ENCODE measurements around the gene NTM. TPM values are rescaled to one million over a fixed set of nuclear protein-coding genes. Genes with fewer than 3 reads are reported as not detected.
A peak's percentile ranks its signal among the peaks of the same experiment; 100 is the strongest.
"Not testable (repeated sequence)": the region's sequence is repeated elsewhere in the genome, so short reads cannot be mapped to it uniquely, and the experiment has no call there.

NTM gene
- total and polyA plus RNA-seq, 9 donors = 8.5 to 37.1 (median 22.6) TPM

DNA sequence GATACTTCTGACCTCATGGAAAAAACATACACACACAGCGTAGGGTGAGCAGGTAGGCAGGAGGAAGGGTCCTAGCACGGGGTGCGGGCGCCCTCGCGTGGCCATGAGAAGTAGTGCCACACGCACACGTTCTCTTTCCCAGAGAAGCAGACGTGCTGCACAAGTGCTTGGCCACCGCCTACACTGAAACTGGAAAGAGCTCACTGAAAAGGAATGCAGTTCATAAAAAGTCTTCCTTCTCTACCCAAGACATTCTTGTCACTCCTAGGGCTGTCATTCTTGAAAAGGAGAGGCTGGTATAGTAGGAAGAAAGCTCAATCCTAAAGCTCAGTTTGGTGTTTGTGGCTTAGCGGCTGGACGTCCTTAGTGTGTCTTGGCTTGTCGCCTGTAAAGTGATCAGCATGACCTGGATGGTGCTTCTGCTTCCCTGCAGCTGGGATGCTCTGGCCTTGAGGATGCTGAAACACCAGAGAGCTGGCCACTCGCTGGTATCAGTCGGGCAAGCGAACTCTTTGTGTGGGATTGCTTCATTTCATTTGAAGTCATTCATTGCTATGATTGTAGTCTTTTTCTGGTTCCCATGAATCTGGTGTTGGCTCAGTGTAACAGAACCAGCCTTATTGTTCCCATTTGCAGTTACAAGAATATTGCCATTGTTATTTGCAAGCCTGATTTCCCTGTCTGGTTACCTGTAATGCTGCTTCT lies 303.8 kb downstream of the NTM start:
- Histone ChIP-seq H3K36me3 (ENCODE audit: control insufficient read depth, insufficient read depth, low read length) (no peaks in the 10 kb centered on the region), H3K27me3 (ENCODE audit: control insufficient read depth, insufficient read depth, low read length) (peaks cover 2% of the 10 kb centered on the region), H3K27ac (ENCODE audit: low read length) (no peak overlapping the region), H3K9me3 (replicated peaks; ENCODE audit: control insufficient read depth, low read depth, low read length) (no peaks in the 10 kb centered on the region), H3K4me3 (ENCODE audit: low read length) (no peak overlapping the region), H3K4me1 (ENCODE audit: control insufficient read depth, insufficient read depth, low read length) (peaks cover 9% of the 10 kb centered on the region)
- WGBS (ENCODE audit: insufficient coverage) = 8% methylated on average over 8 of the region's 16 CpGs
- peak; percentile 86 for DNase-seq

DNA sequence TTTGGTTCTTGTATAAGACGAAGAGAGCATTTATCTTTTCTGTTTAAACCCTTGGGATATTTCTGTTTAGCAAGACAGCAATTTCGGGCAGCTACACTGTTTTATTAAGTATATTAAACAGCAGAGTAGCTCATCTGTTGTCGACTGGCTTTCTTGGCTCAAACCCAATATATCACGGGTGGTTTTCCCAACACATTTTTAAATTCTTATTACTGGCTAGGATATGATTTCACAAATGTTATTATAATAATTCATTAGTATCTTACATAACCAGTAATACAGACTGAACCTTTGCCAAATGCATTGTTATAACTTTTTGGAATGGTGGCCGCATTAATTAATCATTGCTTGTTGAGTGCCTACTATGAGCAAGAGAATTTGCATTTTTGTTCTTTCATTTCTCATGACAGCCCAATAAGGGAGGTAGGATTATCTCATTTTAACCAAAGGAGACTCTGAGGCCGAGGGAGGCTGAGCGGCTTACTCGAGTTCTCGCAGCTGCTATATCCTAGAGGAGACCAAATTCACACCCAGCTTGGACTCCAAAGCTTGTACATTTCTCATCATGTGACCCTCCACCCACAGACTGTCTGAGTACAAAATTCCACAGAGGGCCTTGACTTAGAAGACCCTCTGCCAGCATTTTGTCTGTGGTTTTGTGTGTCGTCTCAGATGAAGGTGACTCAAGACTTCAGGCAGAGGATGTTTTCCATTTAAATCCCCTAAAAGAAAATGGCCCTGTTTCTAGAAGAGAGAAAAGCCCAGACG lies 304.9 kb downstream of the NTM start:
- H3K27ac ChIP-seq (ENCODE audit: low read length) = no peak overlapping the region
- 70% methylated on average over 2 of the region's 11 CpGs for WGBS (ENCODE audit: insufficient coverage)

DNA sequence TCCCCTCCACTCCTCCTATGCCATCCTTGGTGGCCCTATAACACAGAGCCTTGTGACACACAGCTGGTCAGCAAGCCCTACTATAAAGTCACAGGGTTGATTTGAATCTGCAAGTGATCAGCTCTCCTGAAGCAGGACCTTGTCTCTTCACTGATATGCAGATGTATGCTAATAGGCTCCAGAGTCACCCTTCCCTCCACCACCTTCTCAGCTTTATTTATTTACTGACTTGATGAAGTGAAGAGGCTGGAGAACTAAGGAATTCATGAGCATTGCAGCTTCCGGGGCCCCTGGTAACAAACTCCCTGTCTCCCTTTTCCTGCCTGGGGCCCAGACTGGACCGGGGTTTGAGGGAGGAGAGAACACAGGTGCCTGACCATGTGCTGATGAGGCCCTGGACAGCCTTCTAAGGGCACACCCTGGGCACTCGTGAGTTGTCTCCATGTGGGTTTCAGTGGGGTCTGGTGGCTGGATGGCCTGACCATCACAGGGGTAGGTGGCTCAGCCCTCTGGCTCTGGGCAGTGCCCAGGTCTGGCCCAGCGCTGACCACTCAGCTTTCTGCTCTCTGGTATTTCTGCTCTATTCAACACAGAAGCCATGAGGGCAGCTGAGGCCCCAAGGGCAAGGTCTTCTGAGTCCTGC lies 307.5 kb downstream of the NTM start:
- no peak overlapping the region for H3K27ac ChIP-seq (ENCODE audit: low read length)
- WGBS (ENCODE audit: insufficient coverage) = 50% methylated on average over 2 of the region's 4 CpGs
- no peak for DNase-seq
- no peaks in the 10 kb centered on the region for H3K36me3 ChIP-seq (ENCODE audit: control insufficient read depth, insufficient read depth, low read length)
- no peaks in the 10 kb centered on the region for H3K9me3 ChIP-seq (replicated peaks; ENCODE audit: control insufficient read depth, low read depth, low read length)
- H3K27me3 ChIP-seq (ENCODE audit: control insufficient read depth, insufficient read depth, low read length) = peaks cover 2% of the 10 kb centered on the region
- H3K4me1 ChIP-seq (ENCODE audit: control insufficient read depth, insufficient read depth, low read length) = no peaks in the 10 kb centered on the region
- no peak overlapping the region for H3K4me3 ChIP-seq (ENCODE audit: low read length)

More for the DNA sequence above, 304.9 kb downstream of the NTM start:
- DNase-seq = no peak
- Histone ChIP-seq H3K36me3 (ENCODE audit: control insufficient read depth, insufficient read depth, low read length) (no peaks in the 10 kb centered on the region), H3K4me1 (ENCODE audit: control insufficient read depth, insufficient read depth, low read length) (peaks cover 9% of the 10 kb centered on the region), H3K27me3 (ENCODE audit: control insufficient read depth, insufficient read depth, low read length) (no peaks in the 10 kb centered on the region), H3K4me3 (ENCODE audit: low read length) (no peak overlapping the region), H3K9me3 (replicated peaks; ENCODE audit: control insufficient read depth, low read depth, low read length) (no peaks in the 10 kb centered on the region)

DNA sequence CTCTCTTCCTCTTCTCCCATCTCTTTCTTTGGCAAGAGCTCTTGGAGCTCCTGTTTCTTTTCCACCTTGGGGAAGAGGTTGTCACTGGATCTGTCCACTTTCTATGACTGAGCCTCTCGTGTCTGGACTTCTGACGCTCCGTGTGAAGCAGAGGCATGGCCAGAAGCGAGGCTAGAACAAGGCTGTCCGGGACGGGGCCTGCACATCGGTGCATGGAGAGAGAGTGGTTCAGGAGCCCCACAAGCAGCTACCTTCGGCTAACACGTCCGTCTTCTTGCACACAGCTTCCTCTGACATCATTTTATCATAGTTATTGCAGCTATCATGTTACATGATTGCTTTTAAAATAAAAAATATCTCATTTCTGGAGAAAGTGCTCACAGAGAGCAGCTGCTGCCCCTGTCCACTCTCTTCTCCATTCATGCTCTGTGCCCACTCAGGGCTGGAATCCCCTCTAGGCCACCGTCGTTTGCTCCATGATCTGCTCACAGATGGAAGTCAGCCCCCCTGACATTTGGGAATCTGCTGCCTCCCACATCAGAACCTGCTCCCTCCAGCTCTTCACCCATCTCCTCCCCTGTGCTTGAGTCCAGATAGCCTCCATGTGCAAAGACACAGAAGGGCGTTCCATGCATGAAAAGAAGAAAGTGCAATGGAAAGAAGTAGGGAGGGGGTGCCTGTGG lies 308.4 kb downstream of the NTM start:
- Histone ChIP-seq H3K27ac (ENCODE audit: low read length) (no peak overlapping the region), H3K4me3 (ENCODE audit: low read length) (no peak overlapping the region), H3K9me3 (replicated peaks; ENCODE audit: control insufficient read depth, low read depth, low read length) (no peaks in the 10 kb centered on the region), H3K4me1 (ENCODE audit: control insufficient read depth, insufficient read depth, low read length) (no peaks in the 10 kb centered on the region), H3K27me3 (ENCODE audit: control insufficient read depth, insufficient read depth, low read length) (peaks cover 4% of the 10 kb centered on the region), H3K36me3 (ENCODE audit: control insufficient read depth, insufficient read depth, low read length) (no peaks in the 10 kb centered on the region)
- WGBS (ENCODE audit: insufficient coverage) = 64% methylated on average over 2 of the region's 13 CpGs
- DNase-seq = no peak

DNA sequence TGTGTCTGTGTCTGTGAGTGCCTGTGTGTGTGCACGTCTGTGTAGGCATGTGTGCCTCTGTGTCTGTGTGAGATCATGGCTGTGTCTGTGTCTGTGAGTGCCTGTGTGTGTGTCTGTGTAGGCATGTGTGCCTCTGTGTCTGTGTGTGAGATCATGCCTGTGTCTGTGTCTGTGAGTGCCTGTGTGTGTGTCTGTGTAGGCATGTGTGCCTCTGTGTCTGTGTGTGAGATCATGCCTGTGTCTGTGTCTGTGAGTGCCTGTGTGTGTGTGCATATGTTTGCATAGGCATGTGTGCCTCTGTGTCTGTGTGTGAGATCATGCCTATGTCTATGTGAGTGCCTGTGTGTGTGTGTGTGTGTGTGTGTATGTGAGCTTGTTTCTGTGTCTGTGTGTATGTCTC lies 310.0 kb downstream of the NTM start:
- H3K9me3 ChIP-seq (replicated peaks; ENCODE audit: control insufficient read depth, low read depth, low read length); H3K36me3 ChIP-seq (ENCODE audit: control insufficient read depth, insufficient read depth, low read length); H3K4me3 ChIP-seq (ENCODE audit: low read length); H3K27ac ChIP-seq (ENCODE audit: low read length); H3K27me3 ChIP-seq (ENCODE audit: control insufficient read depth, insufficient read depth, low read length); DNase-seq; H3K4me1 ChIP-seq (ENCODE audit: control insufficient read depth, insufficient read depth, low read length): not testable (repeated sequence)
- 56% methylated on average over 1 of the region's 1 CpG for WGBS (ENCODE audit: insufficient coverage)

DNA sequence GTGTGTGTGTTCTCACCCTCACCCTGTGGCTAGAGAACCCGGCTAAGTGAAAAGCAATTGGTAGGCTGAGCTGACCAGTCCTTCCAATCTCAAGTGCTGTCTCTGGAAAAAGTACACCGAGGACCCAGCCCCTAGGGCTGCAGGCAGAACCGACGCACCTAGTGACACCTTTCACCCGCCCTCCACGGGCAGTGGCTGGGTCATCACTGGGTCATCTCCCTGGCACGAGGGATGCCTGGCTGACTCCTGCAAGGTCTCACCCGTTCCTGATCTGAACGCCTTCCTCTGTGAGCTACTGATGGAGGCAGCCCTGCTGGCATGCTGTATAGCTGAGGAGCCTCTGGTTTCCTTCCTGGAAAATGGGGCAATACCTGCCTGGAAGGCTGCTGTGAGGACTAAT lies 311.5 kb downstream of the NTM start:
- WGBS (ENCODE audit: insufficient coverage) = 77% methylated on average over 9 of the region's 9 CpGs
- Histone ChIP-seq H3K27me3 (ENCODE audit: control insufficient read depth, insufficient read depth, low read length) (peaks cover 5% of the 10 kb centered on the region), H3K4me1 (ENCODE audit: control insufficient read depth, insufficient read depth, low read length) (no peaks in the 10 kb centered on the region), H3K27ac (ENCODE audit: low read length) (no peak overlapping the region), H3K36me3 (ENCODE audit: control insufficient read depth, insufficient read depth, low read length) (no peaks in the 10 kb centered on the region), H3K9me3 (replicated peaks; ENCODE audit: control insufficient read depth, low read depth, low read length) (no peaks in the 10 kb centered on the region), H3K4me3 (ENCODE audit: low read length) (no peak overlapping the region)
- no peak for DNase-seq

DNA sequence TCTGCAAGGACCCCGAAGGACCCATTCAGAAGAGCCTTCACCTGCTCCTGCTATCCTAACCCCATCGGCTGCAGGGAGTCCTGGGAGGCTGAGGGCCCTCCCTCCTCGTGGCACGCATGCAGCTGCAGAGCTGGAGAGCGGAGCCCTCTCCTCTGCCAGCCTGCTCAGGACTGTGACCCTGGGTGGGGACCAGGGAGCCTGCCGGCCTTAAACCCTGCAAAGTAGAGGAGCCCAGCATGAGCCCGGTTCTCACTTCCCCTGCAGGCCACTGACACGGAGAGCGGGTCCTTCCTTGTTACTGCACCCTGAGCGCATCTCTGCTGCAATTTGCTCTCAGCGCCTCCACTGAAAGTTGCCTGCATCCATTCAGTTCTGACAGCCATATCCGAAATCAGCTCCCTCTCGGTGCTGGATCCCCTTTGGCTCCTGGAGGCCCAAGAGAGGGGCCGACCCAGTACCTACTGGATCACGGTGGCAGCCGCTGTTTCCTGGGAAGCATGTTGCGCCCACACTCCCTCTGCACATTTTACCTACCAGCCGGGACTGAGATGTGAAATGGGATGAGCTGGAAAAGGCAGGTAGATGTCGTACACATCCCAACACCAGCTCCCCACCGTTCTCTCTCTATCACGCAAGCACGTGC lies 312.1 kb downstream of the NTM start:
- Histone ChIP-seq H3K27ac (ENCODE audit: low read length) (no peak overlapping the region), H3K36me3 (ENCODE audit: control insufficient read depth, insufficient read depth, low read length) (no peaks in the 10 kb centered on the region), H3K4me1 (ENCODE audit: control insufficient read depth, insufficient read depth, low read length) (no peaks in the 10 kb centered on the region), H3K4me3 (ENCODE audit: low read length) (no peak overlapping the region), H3K27me3 (ENCODE audit: control insufficient read depth, insufficient read depth, low read length) (peaks cover 5% of the 10 kb centered on the region), H3K9me3 (replicated peaks; ENCODE audit: control insufficient read depth, low read depth, low read length) (no peaks in the 10 kb centered on the region)
- WGBS (ENCODE audit: insufficient coverage) = 61% methylated on average over 13 of the region's 22 CpGs
- DNase-seq = no peak

DNA sequence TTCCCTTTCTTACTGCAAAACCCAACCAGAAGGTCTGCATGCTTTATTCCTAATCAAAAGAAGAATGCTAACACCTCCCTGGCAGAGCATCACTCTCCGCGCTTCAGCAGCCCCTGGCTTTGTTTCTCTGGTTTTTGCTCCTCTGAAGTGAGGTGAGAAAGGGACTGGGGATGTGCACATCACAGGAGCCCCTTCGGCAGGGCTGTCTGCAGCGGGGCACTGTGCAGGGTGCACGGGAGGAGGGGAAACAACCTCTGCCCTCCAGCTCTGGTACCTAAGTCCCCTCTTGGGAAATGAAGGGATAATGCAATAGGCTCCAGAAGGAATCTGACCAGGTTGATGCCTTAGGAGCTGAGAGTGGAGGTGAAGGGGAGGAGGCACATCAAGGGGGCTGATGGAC lies 312.7 kb downstream of the NTM start:
- no peak overlapping the region for H3K27ac ChIP-seq (ENCODE audit: low read length)
- DNase-seq = no peak
- peaks cover 5% of the 10 kb centered on the region for H3K27me3 ChIP-seq (ENCODE audit: control insufficient read depth, insufficient read depth, low read length)
- H3K36me3 ChIP-seq (ENCODE audit: control insufficient read depth, insufficient read depth, low read length) = no peaks in the 10 kb centered on the region
- H3K4me3 ChIP-seq (ENCODE audit: low read length) = no peak overlapping the region
- WGBS (ENCODE audit: insufficient coverage) = 82% methylated on average over 3 of the region's 5 CpGs
- peaks cover 1% of the 10 kb centered on the region for H3K4me1 ChIP-seq (ENCODE audit: control insufficient read depth, insufficient read depth, low read length)
- no peaks in the 10 kb centered on the region for H3K9me3 ChIP-seq (replicated peaks; ENCODE audit: control insufficient read depth, low read depth, low read length)

DNA sequence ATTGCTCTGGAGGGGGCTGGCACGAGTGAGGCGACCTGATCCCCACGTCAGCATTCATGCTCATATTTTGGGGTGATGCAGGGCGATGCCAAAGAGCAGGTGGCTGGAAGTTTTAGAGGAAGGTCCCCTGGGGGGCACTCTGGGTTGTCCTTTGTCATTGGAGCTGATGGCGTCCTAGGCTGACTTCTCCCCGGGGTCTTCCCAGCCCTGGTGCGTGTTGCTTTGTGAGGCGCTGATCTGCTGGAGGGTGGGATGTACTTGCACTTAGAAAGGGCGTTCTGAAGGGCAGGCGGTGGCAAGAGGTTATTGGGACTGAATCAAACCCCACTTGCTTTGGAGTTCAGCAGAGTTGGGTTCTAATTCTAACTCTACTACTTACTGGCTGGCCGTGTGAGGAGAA lies 313.3 kb downstream of the NTM start:
- H3K9me3 ChIP-seq (replicated peaks; ENCODE audit: control insufficient read depth, low read depth, low read length) = no peaks in the 10 kb centered on the region
- no peak for DNase-seq
- H3K27ac ChIP-seq (ENCODE audit: low read length) = no peak overlapping the region
- 71% methylated on average over 6 of the region's 11 CpGs for WGBS (ENCODE audit: insufficient coverage)
- H3K36me3 ChIP-seq (ENCODE audit: control insufficient read depth, insufficient read depth, low read length) = no peaks in the 10 kb centered on the region
- no peak overlapping the region for H3K4me3 ChIP-seq (ENCODE audit: low read length)
- H3K4me1 ChIP-seq (ENCODE audit: control insufficient read depth, insufficient read depth, low read length) = peaks cover 6% of the 10 kb centered on the region
- peaks cover 5% of the 10 kb centered on the region for H3K27me3 ChIP-seq (ENCODE audit: control insufficient read depth, insufficient read depth, low read length)

Measured in muscle of leg (tissue), 11 donors.